D721Med (cell line): ENCODE results near the gene GALNT4.

Source experiments
- DNase-seq: peaks from one replicate; pipeline ENCODE4 v3.0.0; 2011; ENCODE audit warnings: low spot score; ENCODE audit not compliant: insufficient read length
- FAIRE-seq: peaks from 2 replicates; lab custom pipeline; 2011; peaks lifted over from hg19 to GRCh38; lab: Jason Lieb, UNC
- CTCF ChIP-seq: IDR thresholded peaks from 2 replicates; pipeline ENCODE4 v1.5.1; 2012; ENCODE audit warnings: mild to moderate bottlenecking, control low read depth; ENCODE audit not compliant: insufficient read depth; ENCODE audit errors: missing control alignments

GALNT4 gene

GRCh38 chr12:89544681-89545184 lies 20.1 kb upstream of the GALNT4 start:
- FAIRE-seq, result peak; percentile 67
- DNase-seq, result no peak
- no peak for TF ChIP-seq CTCF

GRCh38 chr12:89544022-89544421 lies 19.4 kb upstream of the GALNT4 start:
- DNase-seq (no peak), FAIRE-seq (peak; percentile 21)

GRCh38 chr12:89542912-89543592 lies 18.5 kb upstream of the GALNT4 start:
- no peak for FAIRE-seq
- TF ChIP-seq CTCF, result peak; percentile 93
- no peak for DNase-seq

More at GRCh38 chr12:89544022-89544421, 19.4 kb upstream of the GALNT4 start:
- no peak for TF ChIP-seq CTCF

GRCh38 chr12:89542236-89542635 lies 17.6 kb upstream of the GALNT4 start:
- no peak for TF ChIP-seq CTCF
- FAIRE-seq, result no peak
- DNase-seq, result no peak

- FAIRE-seq (peak; percentile 11), DNase-seq (no peak)
- no peak for TF ChIP-seq CTCF
These were observed 16.0 kb upstream of the GALNT4 start for GRCh38 chr12:89540586-89540985.

GRCh38 chr12:89539426-89540223 lies 15.0 kb upstream of the GALNT4 start:
- TF ChIP-seq CTCF, result no peak
- FAIRE-seq (peak; percentile 84), DNase-seq (no peak)
